NCI-H748 (cell line): ENCODE results near the gene GNB2.
A peak's percentile ranks its signal among the peaks of the same experiment; 100 is the strongest.
"Not testable (repeated sequence)": the region's sequence is repeated elsewhere in the genome, so short reads cannot be mapped to it uniquely, and the experiment has no call there.

Experiments used
- DNase-seq: peaks from one replicate; lab custom pipeline; 2025; ENCODE audit not compliant: unreplicated experiment; lab: John Stamatoyannopoulos, UW

The GNB2 gene

GRCh38 chr7:100662194-100662776 is 11.3 kb upstream of the GNB2 start:
- DNase-seq: not testable (repeated sequence)

DNA sequence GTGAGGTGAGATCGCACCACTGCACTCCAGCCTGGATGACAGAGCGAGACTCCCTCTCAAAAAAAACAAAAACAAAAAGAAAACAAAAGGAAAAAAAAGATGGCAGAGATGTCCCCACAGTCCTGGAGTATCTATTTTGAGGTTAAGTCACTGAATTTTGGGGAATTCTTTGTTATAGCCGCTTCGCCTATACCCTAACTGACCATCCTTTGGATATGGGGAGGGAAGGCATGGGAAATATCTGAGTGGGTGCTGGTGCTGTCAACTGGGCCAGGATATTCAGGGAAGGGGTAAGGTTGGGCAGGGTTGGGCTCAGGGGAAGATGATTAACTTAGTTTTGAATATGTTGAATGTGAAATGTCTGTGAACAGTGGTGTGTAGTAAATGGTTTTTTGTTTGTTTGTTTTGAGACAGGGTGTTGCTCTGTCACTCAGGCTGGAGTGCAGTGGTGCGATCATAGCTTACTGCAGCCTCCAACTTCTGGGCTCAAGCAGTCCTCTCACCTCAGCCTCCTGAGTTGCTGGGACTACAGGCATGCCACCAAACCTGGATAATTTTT is 8.3 kb upstream of the GNB2 start:
- no peak for DNase-seq

DNA sequence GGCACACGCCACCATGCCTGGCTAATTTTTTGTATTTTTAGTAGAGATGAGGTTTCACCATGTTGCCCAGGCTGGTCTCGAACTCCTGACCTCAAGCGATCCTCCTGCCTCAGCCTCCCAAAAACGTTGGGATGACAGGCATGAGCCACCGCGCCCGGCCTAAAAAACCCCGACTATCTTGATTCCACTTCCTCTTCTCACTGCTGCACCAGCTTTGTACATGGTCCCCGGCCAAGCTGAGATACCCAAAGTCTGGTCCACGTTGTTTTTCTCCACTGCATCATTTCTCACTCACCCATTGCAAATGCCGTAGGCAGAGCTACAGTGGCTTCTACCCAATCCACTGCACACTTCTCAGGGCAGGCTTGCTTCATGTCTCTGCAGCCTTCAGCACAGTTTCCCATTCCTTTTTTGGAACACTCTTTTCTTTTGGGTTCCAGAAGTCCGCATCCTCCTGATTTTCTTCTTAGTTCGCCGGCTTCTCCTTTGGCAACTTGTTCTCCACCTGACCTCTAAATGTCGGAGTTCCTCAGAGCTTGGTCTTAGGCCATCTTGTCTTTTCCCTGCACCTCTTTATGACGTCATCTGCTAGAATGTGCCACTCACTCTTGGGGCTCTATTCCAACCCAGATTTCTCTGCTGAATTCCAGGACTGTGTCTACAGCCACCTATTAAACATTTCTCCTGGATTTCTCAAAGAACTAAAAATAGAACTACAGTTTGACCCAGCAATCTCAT is 6.0 kb upstream of the GNB2 start:
- DNase-seq: no peak

GRCh38 chr7:100668069-100668449 is 5.5 kb upstream of the GNB2 start:
- DNase-seq: no peak

GRCh38 chr7:100669106-100669505 is 4.4 kb upstream of the GNB2 start:
- not testable (repeated sequence) for DNase-seq

- no peak for DNase-seq
Observed at GRCh38 chr7:100670074-100670473, 3.5 kb upstream of the GNB2 start.

GRCh38 chr7:100671353-100672327 is 1.9 kb upstream of the GNB2 start:
- no peak for DNase-seq

GRCh38 chr7:100673942-100674410 is 436 bp downstream of the GNB2 start:
- DNase-seq: no peak

DNA sequence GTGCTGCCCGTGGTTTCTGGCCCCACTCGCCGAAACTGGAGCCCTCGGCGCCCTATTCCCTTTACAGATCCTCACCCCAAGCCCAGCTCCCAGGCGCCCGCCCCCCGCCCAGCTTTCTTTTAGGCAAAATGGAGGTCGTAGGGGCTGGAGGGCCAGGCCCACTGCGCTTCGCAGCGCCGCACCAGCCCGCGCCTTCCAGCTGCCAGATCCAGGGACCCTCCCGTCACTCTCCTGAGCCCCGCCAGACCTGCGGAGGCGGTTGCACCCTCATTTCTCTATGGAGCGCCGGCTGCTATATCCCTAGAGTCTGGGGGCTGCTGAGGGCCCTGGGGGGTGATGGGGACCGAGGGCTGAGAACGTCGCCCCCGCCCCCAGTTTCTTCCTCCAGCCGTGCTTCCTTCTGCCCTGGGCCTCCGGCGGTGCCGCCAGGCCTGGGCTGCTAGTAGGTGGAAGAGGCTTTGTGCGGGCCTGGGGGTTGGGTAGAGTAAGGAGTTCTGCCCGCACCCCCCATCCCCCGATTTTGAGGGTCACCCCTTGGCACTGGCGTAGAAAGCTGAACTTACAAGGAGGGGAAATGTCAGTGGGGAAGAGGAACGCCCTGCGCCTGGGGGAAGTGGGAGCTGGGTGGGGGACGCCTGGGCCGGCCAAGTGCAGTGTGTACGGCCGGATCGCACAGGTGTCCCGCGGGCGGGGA is 1.0 kb downstream of the GNB2 start:
- peak; percentile 52 for DNase-seq

- DNase-seq: peak; percentile 62
Observed at GRCh38 chr7:100675105-100675451, 1.5 kb downstream of the GNB2 start.

DNA sequence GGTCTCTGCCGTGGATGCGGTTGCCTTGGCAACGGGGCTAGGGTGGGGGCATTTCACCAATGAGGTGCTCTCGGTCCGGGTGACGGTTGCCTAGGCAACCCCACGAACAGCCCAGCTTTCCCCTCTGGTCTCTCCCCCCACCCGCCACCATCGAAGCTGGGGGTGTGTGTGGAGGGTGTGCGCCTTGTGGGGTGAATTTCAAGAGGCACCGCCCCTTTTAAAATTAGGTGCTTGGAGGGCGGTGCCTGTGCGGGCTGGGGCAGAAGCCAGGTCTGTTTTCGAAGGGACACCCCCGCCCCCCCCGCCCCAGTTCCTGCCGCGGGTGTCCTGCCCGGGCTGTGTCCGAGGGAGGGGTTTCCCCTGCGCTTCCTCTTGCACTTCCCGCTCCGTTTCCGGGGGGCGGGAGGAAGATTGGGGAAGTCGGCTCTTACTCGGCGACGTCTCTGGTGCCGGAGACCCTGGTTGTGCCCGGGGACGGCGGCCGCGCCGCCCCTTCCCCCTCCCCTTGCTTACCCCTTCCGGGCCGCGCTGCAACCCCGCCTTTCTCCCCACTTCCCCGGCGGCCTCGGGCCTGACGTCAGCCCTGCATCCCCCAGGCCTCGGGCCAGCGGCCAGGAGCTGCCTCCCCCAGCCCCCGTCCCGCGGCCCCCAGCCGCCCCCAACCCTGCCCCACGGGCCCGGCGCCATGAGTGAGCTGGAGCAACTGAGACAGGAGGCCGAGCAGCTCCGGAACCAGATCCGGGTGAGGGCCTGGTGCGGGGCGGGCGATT is 2.2 kb downstream of the GNB2 start:
- peak; percentile 96 for DNase-seq

- DNase-seq: no peak
Observed at GRCh38 chr7:100676501-100677306, 3.2 kb downstream of the GNB2 start.

DNA sequence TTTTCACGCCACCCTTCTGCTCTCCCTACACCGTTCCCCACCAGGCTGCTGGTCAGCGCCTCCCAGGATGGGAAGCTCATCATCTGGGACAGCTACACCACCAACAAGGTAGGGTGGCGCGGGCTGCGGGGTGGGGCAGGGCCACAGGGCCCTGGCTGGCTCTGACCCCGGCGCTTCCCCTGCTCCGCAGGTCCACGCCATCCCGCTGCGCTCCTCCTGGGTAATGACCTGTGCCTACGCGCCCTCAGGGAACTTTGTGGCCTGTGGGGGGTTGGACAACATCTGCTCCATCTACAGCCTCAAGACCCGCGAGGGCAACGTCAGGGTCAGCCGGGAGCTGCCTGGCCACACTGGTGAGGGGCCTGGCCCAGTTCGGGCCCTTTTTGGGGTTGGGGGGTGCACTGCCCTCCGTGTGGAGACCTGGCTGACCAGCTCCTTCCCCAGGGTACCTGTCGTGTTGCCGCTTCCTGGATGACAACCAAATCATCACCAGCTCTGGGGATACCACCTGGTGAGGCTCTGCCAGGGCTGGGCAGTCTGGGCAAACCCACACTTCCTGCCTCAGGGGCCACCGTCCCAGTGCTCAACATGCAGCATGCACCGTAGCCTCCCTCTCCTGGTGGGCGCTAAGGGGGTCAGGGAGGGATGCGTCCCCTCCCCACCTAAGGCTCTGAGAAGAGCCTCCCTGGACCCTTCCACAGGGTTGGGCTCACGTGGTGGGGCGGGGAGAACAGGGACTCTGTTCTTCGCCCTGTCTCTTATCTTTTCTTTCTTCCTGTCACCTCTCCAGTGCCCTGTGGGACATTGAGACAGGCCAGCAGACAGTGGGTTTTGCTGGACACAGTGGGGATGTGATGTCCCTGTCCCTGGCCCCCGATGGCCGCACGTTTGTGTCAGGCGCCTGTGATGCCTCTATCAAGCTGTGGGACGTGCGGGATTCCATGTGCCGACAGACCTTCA is 4.0 kb downstream of the GNB2 start:
- no peak for DNase-seq

DNA sequence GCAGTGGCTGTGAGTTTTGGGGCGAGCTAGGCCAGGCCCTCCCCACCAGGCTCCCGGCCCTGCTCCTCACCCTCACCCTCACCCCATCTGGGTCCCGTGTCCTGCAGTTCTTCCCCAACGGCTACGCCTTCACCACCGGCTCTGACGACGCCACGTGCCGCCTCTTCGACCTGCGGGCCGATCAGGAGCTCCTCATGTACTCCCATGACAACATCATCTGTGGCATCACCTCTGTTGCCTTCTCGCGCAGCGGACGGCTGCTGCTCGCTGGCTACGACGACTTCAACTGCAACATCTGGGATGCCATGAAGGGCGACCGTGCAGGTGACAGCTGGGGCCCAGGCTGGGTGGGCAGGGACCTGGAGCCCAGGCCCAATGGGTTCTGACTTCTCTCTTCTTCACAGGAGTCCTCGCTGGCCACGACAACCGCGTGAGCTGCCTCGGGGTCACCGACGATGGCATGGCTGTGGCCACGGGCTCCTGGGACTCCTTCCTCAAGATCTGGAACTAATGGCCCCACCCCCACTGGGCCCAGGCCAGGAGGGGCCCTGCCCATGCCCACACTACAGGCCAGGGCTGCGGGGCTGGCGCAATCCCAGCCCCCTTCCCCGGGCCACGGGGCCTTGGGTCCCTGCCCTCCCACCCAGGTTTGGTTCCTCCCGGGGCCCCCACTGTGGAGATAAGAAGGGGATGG is 4.9 kb downstream of the GNB2 start:
- DNase-seq: no peak

GRCh38 chr7:100679129-100679926 is 5.8 kb downstream of the GNB2 start:
- DNase-seq: no peak

DNA sequence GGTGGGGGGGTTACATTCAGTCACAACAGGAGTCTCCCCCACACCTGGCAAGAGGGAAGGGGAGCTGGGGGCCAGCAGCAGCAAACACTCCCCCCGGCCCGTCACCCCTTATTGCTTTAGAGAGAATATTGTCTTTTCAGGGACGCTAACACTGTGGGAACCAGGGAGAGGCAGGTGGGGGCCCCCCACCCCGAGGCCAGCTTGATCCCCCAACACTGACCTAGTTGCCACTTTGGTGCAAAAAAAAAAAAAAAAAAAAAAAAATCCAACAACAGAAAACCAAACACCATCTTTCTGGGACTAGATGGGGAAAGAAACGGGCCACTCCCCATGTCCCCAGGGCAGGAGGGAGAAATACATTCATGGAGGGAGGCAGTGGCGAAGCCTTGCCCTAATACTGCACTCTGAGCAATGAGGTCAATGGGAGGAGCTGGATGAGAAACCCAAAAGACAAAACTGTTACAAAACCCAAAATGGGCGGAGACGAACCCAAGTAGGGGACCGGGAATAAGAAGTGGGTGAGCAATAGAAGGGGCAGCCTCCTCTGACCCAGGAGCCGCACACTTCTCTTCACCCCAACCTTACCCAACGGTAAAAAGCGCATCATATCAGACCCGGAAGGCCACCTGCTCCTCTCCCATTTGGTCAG is 6.5 kb downstream of the GNB2 start:
- DNase-seq: no peak
